Testis (tissue), 3 donors: Measurements from ENCODE around the gene SPOP. TPM values are rescaled to one million over a fixed set of nuclear protein-coding genes. Genes with fewer than 3 reads are reported as not detected.

Experiments
- DNase-seq: peaks from one replicate; pipeline ENCODE4 v3.0.0-alpha.2; 2019
- H3K27ac ChIP-seq, 2 donors: fragments of 200-600 bp; sonication (generic); one replicate each; pipeline ENCODE4 v1.5.1; 2019
- H3K27me3 ChIP-seq: fragments of 200-600 bp; sonication (generic); one replicate; pipeline ENCODE4 v1.5.1; 2019
- H3K36me3 ChIP-seq: fragments of 200-600 bp; sonication (generic); one replicate; pipeline ENCODE4 v1.5.1; 2017; ENCODE audit warnings: low read depth; ENCODE audit errors: missing control alignments
- H3K4me1 ChIP-seq: fragments of 200-600 bp; sonication (generic); one replicate; pipeline ENCODE4 v1.5.1; 2019
- H3K4me3 ChIP-seq, 2 donors: fragments of 200-600 bp; sonication (generic); one replicate each; pipeline ENCODE4 v1.5.1; 2017 to 2019
- H3K9me3 ChIP-seq: fragments of 200-600 bp; sonication (generic); one replicate; pipeline ENCODE4 v1.5.1; 2017
- POLR2A ChIP-seq: fragments of 450-650 bp; IDR thresholded peaks from one replicate; pipeline ENCODE4 v1.6.1; 2017; ENCODE audit warnings: antibody characterized with exemption, mild to moderate bottlenecking, moderate library complexity
- WGBS, 2 donors: methylation state at CpG; one replicate each; pipeline ENCODE4 v1.1.5; 2018; 5-methylcytosine and 5-hydroxymethylcytosine counted together
- intact Hi-C: fragments of 100-400 bp; cut with DNase I; formaldehyde crosslinking; loops from one replicate; pipeline ENCODE4 v1.15.1; 2023; ENCODE audit warnings: low total_unique reads
- polyA plus RNA-seq: library from polyadenylated mRNA; stranded (reverse); fragments of 350-450 nt; fragmentation: Illumina TruSeq; extraction: RNeasy Lipid Tissue Mini Kit (QIAGEN cat#74804); gene quantifications from one replicate; pipeline ENCODE4 v1.2.3, GENCODE V29; 2014; ENCODE audit warnings: low read depth, low replicate concordance; ENCODE audit not compliant: insufficient read depth
- total RNA-seq, 2 donors: library from RNA; depleted of rRNA; stranded (reverse); fragments of >200 nt; gene quantifications; one replicate each; pipeline ENCODE4 v1.2.3, GENCODE V29; 2016
- TF ChIP-seq, protein P1 (sequence below), 3 experiments: fragments of 450-650 bp in 2 of 3; fragments of 200-600 bp in 1 of 3; sonication (generic) in 1 of 3; IDR thresholded peaks; one replicate each; pipeline ENCODE4 v1.5.1; 2016 to 2019; ENCODE audit warnings: antibody characterized with exemption in 3 of 3, mild to moderate bottlenecking in 2 of 3, moderate library complexity in 1 of 3

SPOP gene
- total and polyA plus RNA-seq, 3 donors from 2014 or later: 39.6 to 60.6 (median 52.0) TPM

- Histone ChIP-seq H3K27ac (no peak overlapping the region), H3K9me3 (no peaks in the 10 kb centered on the region), H3K4me3 (no peak overlapping the region), H3K27me3 (no peaks in the 10 kb centered on the region), H3K4me1 (peaks cover 19% of the 10 kb centered on the region), H3K36me3 (no peaks in the 10 kb centered on the region)
- TF ChIP-seq, protein P1, sequence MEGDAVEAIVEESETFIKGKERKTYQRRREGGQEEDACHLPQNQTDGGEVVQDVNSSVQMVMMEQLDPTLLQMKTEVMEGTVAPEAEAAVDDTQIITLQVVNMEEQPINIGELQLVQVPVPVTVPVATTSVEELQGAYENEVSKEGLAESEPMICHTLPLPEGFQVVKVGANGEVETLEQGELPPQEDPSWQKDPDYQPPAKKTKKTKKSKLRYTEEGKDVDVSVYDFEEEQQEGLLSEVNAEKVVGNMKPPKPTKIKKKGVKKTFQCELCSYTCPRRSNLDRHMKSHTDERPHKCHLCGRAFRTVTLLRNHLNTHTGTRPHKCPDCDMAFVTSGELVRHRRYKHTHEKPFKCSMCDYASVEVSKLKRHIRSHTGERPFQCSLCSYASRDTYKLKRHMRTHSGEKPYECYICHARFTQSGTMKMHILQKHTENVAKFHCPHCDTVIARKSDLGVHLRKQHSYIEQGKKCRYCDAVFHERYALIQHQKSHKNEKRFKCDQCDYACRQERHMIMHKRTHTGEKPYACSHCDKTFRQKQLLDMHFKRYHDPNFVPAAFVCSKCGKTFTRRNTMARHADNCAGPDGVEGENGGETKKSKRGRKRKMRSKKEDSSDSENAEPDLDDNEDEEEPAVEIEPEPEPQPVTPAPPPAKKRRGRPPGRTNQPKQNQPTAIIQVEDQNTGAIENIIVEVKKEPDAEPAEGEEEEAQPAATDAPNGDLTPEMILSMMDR (IDR thresholded peaks at IDR 0.05): no peak
- TF ChIP-seq POLR2A: no peak
- intact Hi-C loops: no loop called here
- WGBS, 2 donors: 93 to 100% methylated on average over 3 of the region's 3 CpGs
- DNase-seq: no peak
Measured at GRCh38 chr17:49722066-49722465, 44.2 kb upstream of the SPOP start.

DNA sequence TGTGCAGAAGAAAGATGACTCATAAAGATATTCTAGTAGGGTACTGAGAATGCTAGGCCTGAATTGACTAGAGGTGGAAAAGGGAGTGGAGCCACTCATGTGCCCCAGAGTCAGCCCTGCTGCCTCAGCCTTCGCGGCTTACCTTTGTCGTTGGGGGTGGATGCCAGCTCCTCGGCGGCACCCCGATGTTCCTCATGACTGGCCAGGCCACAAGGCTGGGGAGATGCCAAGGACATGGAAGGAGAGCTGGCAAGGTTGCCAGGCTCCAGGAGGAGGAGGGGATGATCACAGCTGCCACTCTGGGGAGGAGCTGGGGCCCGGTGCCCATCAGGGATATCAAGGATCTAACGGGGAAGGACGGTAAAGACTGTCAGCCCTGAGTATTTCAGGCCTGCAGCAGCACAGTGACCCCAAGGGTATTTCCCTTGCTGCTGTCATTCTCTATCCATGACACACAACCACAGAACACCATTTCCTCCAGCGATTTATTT is 39.5 kb upstream of the SPOP start:
- intact Hi-C loops: no loop called here
- no peak for DNase-seq
- no peaks in the 10 kb centered on the region for H3K4me1 ChIP-seq
- no peaks in the 10 kb centered on the region for H3K36me3 ChIP-seq
- H3K27me3 ChIP-seq: no peaks in the 10 kb centered on the region
- H3K27ac ChIP-seq: no peak overlapping the region
- no peaks in the 10 kb centered on the region for H3K9me3 ChIP-seq
- TF ChIP-seq POLR2A: no peak
- TF ChIP-seq, protein P1 (IDR thresholded peaks at IDR 0.05): no peak
- 72 to 87% methylated on average over 10 of the region's 10 CpGs for WGBS, 2 donors
- H3K4me3 ChIP-seq: no peak overlapping the region

DNA sequence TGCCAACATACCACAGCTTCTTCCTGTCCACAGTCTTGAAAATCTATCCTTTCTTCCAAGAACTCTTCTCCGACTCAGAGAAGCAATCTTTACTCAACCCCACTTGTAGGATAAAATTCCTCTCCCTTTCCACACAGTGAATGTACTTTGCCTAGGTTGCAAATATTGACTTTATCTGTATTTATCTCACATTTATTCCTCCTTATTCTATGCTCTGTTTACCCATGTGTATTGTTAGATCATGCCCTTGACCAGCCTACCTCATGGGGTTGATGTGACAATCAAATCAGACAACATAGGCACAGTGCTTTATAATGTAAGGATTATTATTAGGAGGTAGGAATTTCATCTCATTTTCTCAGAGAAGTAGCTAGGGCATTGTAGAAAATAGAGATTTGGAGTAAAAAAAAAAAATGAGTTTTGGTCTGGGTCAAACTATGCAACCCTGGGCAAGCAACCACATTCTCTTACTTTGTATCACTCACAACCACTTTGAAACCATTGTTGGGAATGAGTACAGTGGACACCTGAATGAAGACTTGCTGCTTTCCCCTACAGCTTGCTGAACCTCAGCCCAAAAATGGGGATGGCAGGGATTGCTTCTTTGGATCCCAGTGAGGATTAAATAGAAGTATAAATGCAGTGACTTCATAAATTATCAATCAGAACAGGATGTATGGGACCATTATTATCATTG is 38.9 kb upstream of the SPOP start:
- no peak for DNase-seq
- TF ChIP-seq, protein P1 (IDR thresholded peaks at IDR 0.05): no peak
- no peak for TF ChIP-seq POLR2A
- 86 to 94% methylated on average over 1 of the region's 1 CpG for WGBS, 2 donors
- H3K9me3 ChIP-seq: no peaks in the 10 kb centered on the region
- intact Hi-C loops: no loop called here
- H3K27ac ChIP-seq: no peak overlapping the region
- no peak overlapping the region for H3K4me3 ChIP-seq
- H3K4me1 ChIP-seq: no peaks in the 10 kb centered on the region
- no peaks in the 10 kb centered on the region for H3K36me3 ChIP-seq
- no peaks in the 10 kb centered on the region for H3K27me3 ChIP-seq

DNA sequence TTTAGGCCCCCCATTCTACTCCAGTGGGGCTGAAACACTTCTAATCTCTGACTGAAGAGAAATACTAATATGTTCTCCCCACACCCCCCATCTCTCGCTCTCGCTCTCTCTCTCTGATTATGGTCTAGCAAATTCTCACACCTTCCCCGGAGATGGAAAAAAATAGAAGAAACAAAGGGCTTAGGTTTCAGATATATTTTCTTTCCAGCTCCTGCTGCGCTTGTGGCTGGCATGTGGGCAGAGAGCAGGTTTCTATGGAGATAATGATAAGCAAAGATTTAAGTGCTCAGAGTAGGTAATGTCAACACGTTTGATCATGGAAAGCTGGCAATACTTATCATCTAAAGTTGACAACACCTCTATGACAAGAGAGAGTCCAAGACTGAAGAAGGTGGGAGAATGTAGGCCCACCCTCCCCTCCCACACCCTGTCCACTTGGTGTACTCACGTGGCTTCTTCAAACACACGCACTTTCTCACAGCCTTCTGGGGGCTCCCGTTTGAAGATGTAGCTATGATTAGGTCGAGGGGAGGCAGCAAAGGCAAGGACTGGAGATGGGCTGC is 37.9 kb upstream of the SPOP start:
- no peak for DNase-seq
- no peaks in the 10 kb centered on the region for H3K27me3 ChIP-seq
- no peak overlapping the region for H3K27ac ChIP-seq
- no peak overlapping the region for H3K4me3 ChIP-seq
- 62 to 74% methylated on average over 9 of the region's 9 CpGs for WGBS, 2 donors
- intact Hi-C loops: no loop called here
- H3K36me3 ChIP-seq: no peaks in the 10 kb centered on the region
- H3K9me3 ChIP-seq: no peaks in the 10 kb centered on the region
- H3K4me1 ChIP-seq: no peaks in the 10 kb centered on the region
- TF ChIP-seq, protein P1 (IDR thresholded peaks at IDR 0.05): no peak
- TF ChIP-seq POLR2A: no peak

DNA sequence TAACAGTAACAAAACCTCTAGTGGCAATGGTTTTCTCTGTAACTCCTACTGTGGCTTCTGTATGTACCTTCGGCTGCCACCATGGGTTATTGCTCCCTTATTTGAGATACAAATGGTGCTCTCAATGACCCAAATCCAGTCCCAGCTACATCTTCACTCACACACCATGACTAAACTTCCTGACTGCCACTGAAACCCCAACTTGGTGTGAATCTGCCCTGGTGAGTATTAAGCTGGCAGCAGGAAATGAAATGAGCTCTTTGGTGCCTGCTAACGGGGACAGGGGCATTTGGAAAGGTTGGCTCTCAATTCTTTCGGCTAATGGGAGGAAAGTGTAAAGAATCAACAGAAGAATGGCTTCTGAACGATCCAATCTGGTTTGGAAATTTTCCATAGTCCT is 37.3 kb upstream of the SPOP start:
- intact Hi-C loops: no loop called here

More for the DNA sequence above, 37.3 kb upstream of the SPOP start:
- no peaks in the 10 kb centered on the region for H3K4me1 ChIP-seq
- H3K36me3 ChIP-seq: no peaks in the 10 kb centered on the region
- TF ChIP-seq POLR2A: no peak
- TF ChIP-seq, protein P1 (IDR thresholded peaks at IDR 0.05): no peak
- no peaks in the 10 kb centered on the region for H3K27me3 ChIP-seq
- H3K9me3 ChIP-seq: no peaks in the 10 kb centered on the region
- no peak overlapping the region for H3K4me3 ChIP-seq
- no peak overlapping the region for H3K27ac ChIP-seq
- WGBS, 2 donors: 72 to 77% methylated on average over 4 of the region's 4 CpGs
- DNase-seq: no peak
